Activated CD8-positive, alpha-beta T cell treated with anti-CD3 and anti-CD28 coated beads for 36 hours (primary cell): ENCODE measurements around the gene KLHL28. TPM values are rescaled to one million over a fixed set of nuclear protein-coding genes. Genes with fewer than 3 reads are reported as not detected.
A peak's percentile ranks its signal among the peaks of the same experiment; 100 is the strongest.

Experiments
- ATAC-seq: fragments of 200-7000 bp; cut with Tn5 transposase; one replicate; pipeline ENCODE4 v1.10.0; 2021; ENCODE audit warnings: mild to moderate bottlenecking, moderate library complexity
- CTCF ChIA-PET: fragments of 350-600 bp; sonication (Branson Sonifier 250); formaldehyde crosslinking; loops from one replicate; lab custom pipeline; 2021; ENCODE audit warnings: antibody characterized with exemption; lab: Charles Lee
- POLR2A ChIA-PET: fragments of 350-600 bp; sonication (Branson Sonifier 250); formaldehyde crosslinking; loops from one replicate; lab custom pipeline; 2021; ENCODE audit warnings: antibody characterized with exemption; lab: Charles Lee
- DNase-seq: peaks from one replicate; pipeline ENCODE4 v3.0.0-alpha.2; 2020
- H3K27ac Mint-ChIP-seq: one replicate; pipeline ENCODE4 v1.8.0; 2021; ENCODE audit warnings: mild to moderate bottlenecking, mixed read lengths
- H3K27me3 Mint-ChIP-seq: one replicate; pipeline ENCODE4 v1.8.0; 2021; ENCODE audit warnings: mixed read lengths
- H3K36me3 Mint-ChIP-seq: one replicate; pipeline ENCODE4 v1.8.0; 2021; ENCODE audit warnings: low read depth, mixed read lengths
- H3K4me1 Mint-ChIP-seq: one replicate; pipeline ENCODE4 v1.8.0; 2021; ENCODE audit warnings: low read depth, mixed read lengths
- H3K4me3 Mint-ChIP-seq: one replicate; pipeline ENCODE4 v1.8.0; 2021; ENCODE audit warnings: mild to moderate bottlenecking, moderate library complexity, mixed read lengths
- H3K9me3 Mint-ChIP-seq: one replicate; pipeline ENCODE4 v1.8.0; 2021; ENCODE audit warnings: mixed read lengths
- CTCF ChIP-seq: fragments of 200-600 bp; IDR thresholded peaks from one replicate; pipeline ENCODE4 v1.8.0; 2022; ENCODE audit warnings: antibody characterized with exemption, mild to moderate bottlenecking
- intact Hi-C: fragments of 100-400 bp; cut with micrococcal nuclease; formaldehyde crosslinking; loops from one replicate; pipeline ENCODE4 v1.10.0; 2022
- total RNA-seq, 2 experiments: library from RNA; stranded (reverse); gene quantifications; one replicate each; pipeline ENCODE4 v1.2.3, GENCODE V29; 2021

The KLHL28 gene
- total RNA-seq, 2 experiments from 2014 or later = 10.9 to 11.1 TPM

DNA sequence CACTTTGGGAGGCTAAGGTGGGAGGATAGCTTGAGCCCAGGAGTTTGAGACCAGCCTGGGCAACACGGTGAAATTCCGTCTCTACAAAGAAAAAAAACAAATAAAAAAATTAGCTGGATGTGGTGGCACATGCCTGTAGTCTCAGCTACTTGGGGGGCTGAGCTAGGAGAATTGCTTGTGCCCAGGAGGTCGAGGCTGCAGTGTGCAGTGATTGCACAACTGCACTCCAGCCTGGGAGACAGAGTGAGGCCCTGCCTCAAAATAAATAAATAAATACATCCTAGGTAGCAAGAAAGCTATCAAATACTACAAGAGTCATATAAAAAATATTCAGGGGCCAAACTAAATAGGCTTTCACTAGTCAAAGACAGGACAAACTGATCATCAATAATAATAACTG is 6.2 kb downstream of the KLHL28 start:
- CTCF ChIA-PET = no interaction called here
- Mint-ChIP-seq H3K9me3 (no peaks in the 10 kb centered on the region), H3K4me1 (peaks cover 65% of the 10 kb centered on the region), H3K4me3 (no peak overlapping the region), H3K36me3 (peaks cover 13% of the 10 kb centered on the region), H3K27me3 (no peaks in the 10 kb centered on the region), H3K27ac (no peak overlapping the region)
- ATAC-seq = no peak
- POLR2A ChIA-PET = no interaction called here
- no peak for DNase-seq
- intact Hi-C loops = no loop called here
- TF ChIP-seq CTCF = no peak

DNA sequence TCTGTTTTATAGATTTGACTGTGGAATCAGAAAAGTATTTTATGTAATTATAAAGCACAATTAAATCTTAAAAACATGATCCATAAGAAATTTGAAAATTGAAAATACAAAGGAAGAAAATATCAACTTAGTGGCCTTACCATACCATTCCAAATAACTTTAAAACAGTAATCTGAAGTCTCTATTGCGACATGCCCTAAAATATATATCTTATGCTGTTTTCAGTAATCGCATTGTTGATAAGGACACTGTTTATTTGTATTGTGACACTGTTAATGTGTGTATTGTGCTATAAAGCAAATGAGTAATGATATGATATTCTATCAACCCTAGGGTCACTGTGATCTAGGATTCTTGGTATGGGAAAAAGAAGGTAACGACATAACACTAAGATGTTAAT is 7.0 kb downstream of the KLHL28 start:
- Mint-ChIP-seq H3K36me3 (peaks cover 15% of the 10 kb centered on the region), H3K27me3 (no peaks in the 10 kb centered on the region), H3K9me3 (no peaks in the 10 kb centered on the region), H3K4me1 (peaks cover 59% of the 10 kb centered on the region), H3K27ac (no peak overlapping the region), H3K4me3 (no peak overlapping the region)
- ChIA-PET CTCF (no interaction called here), POLR2A (no interaction called here)
- intact Hi-C loops = no loop called here
- TF ChIP-seq CTCF = no peak
- ATAC-seq (no peak), DNase-seq (no peak)

DNA sequence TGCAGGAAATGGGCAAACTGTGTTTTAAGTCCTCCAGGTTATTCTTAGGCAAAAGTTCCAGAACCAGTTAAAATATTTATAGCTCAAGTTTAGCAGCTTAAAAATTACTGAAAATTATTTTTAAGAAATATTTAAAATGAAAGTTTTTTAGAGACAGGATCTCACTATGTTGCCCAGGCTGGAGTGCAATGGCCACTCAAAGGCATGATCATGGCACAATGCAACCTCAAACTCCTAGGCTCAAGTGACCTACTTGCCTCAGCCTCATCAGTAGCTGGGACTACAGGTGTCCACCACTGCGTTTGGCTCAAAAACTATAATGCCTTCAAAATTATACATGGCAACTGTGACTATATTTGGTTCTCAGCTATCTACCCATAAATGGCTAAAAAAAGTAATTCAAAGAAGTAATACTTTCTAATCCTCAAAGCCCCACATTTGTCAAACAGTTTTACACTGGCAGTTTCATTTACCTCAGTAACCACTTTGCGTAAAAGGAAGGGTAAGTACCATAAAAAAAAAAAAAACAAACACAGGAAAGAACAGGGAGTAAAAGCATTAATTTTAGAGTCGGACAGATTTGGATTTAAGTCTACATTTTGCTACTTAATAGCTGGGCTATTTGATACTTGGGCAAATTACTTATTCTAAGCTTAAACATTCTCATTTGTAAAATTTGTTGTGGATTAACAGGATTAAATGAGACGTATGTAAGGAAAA is 9.2 kb downstream of the KLHL28 start:
- Mint-ChIP-seq H3K27me3 (no peaks in the 10 kb centered on the region), H3K4me1 (peaks cover 51% of the 10 kb centered on the region), H3K36me3 (peaks cover 19% of the 10 kb centered on the region), H3K9me3 (no peaks in the 10 kb centered on the region), H3K27ac (peak overlapping the region; percentile 44), H3K4me3 (no peak overlapping the region)
- ChIA-PET CTCF (interaction anchor here (1.6 kb wide), 1 partner anchor 10 kb away, joined by 4 read pairs; no protein-coding TSS in a partner anchor), POLR2A (interaction anchor here (0.9 to 2.2 kb wide), 2 partner anchors 8 to 10 kb away, joined by 4 to 6 read pairs; partner anchors contain the start of genes KLHL28 and TOGARAM1)
- no peak for DNase-seq
- no peak for ATAC-seq
- no peak for TF ChIP-seq CTCF
- intact Hi-C loops = no loop called here

GRCh38 chr14:44951051-44951450 is 10.7 kb downstream of the KLHL28 start:
- no peaks in the 10 kb centered on the region for H3K27me3 Mint-ChIP-seq
- no peak for TF ChIP-seq CTCF
- H3K36me3 Mint-ChIP-seq = peaks cover 28% of the 10 kb centered on the region
- no peak overlapping the region for H3K27ac Mint-ChIP-seq
- H3K4me1 Mint-ChIP-seq = peaks cover 45% of the 10 kb centered on the region
- CTCF ChIA-PET = no interaction called here
- intact Hi-C loops = no loop called here
- ATAC-seq (no peak), DNase-seq (no peak)
- H3K4me3 Mint-ChIP-seq = no peak overlapping the region
- POLR2A ChIA-PET = interaction anchor here (1.0 kb wide), 1 partner anchor 12 kb away, joined by 3 read pairs; no protein-coding TSS in a partner anchor
- no peaks in the 10 kb centered on the region for H3K9me3 Mint-ChIP-seq

GRCh38 chr14:44945264-44945663 is 16.5 kb downstream of the KLHL28 start:
- Mint-ChIP-seq H3K27me3 (no peaks in the 10 kb centered on the region), H3K27ac (no peak overlapping the region), H3K36me3 (peaks cover 52% of the 10 kb centered on the region), H3K4me1 (peaks cover 33% of the 10 kb centered on the region), H3K9me3 (peaks cover 4% of the 10 kb centered on the region), H3K4me3 (no peak overlapping the region)
- intact Hi-C loops = no loop called here
- CTCF ChIA-PET = no interaction called here
- TF ChIP-seq CTCF = no peak
- POLR2A ChIA-PET = no interaction called here
- DNase-seq (no peak), ATAC-seq (no peak)
